Measurements from ENCODE around the gene RASA4.
"Not testable (repeated sequence)": the region's sequence is repeated elsewhere in the genome, so short reads cannot be mapped to it uniquely, and the experiment has no call there.

The RASA4 gene

GRCh38 chr7:102602317-102602716 is 14.2 kb downstream of the RASA4 start:
- H3K36me3 ChIP-seq (ENCODE audit: insufficient read depth, low read length); H3K9me2 ChIP-seq (ENCODE audit: low read depth, low read length); H3K9ac ChIP-seq (ENCODE audit: low read length); H3K9me3 ChIP-seq (ENCODE audit: low read length); H3K27me3 ChIP-seq (ENCODE audit: insufficient read depth, low read length); H4K20me1 ChIP-seq (ENCODE audit: insufficient read depth, low read length); H3K79me2 ChIP-seq (ENCODE audit: insufficient read depth, low read length); H3K4me3 ChIP-seq (ENCODE audit: low read depth, low read length, poor library complexity, severe bottlenecking); H3K4me2 ChIP-seq (ENCODE audit: low read length); H3K4me1 ChIP-seq (ENCODE audit: insufficient read depth, low read length, severe bottlenecking); H2AFZ ChIP-seq (ENCODE audit: low read length); H3K27ac ChIP-seq (ENCODE audit: low read depth, low read length, poor library complexity, severe bottlenecking); H3F3A ChIP-seq (ENCODE audit: insufficient read depth, low read length): not testable (repeated sequence)

GRCh38 chr7:102599699-102600098 is 16.9 kb downstream of the RASA4 start:
- H3K9me2 ChIP-seq (ENCODE audit: low read depth, low read length); H3F3A ChIP-seq (ENCODE audit: insufficient read depth, low read length); H4K20me1 ChIP-seq (ENCODE audit: insufficient read depth, low read length); H3K4me3 ChIP-seq (ENCODE audit: low read depth, low read length, poor library complexity, severe bottlenecking); H3K9ac ChIP-seq (ENCODE audit: low read length); H2AFZ ChIP-seq (ENCODE audit: low read length); H3K27ac ChIP-seq (ENCODE audit: low read depth, low read length, poor library complexity, severe bottlenecking); H3K79me2 ChIP-seq (ENCODE audit: insufficient read depth, low read length); H3K36me3 ChIP-seq (ENCODE audit: insufficient read depth, low read length); H3K9me3 ChIP-seq (ENCODE audit: low read length); H3K27me3 ChIP-seq (ENCODE audit: insufficient read depth, low read length); H3K4me2 ChIP-seq (ENCODE audit: low read length); H3K4me1 ChIP-seq (ENCODE audit: insufficient read depth, low read length, severe bottlenecking): not testable (repeated sequence)

- H3K4me1 ChIP-seq (ENCODE audit: insufficient read depth, low read length, severe bottlenecking); H3F3A ChIP-seq (ENCODE audit: insufficient read depth, low read length); H3K36me3 ChIP-seq (ENCODE audit: insufficient read depth, low read length); H3K27me3 ChIP-seq (ENCODE audit: insufficient read depth, low read length); H3K9me3 ChIP-seq (ENCODE audit: low read length); H3K9ac ChIP-seq (ENCODE audit: low read length); H4K20me1 ChIP-seq (ENCODE audit: insufficient read depth, low read length); H3K4me2 ChIP-seq (ENCODE audit: low read length); H2AFZ ChIP-seq (ENCODE audit: low read length); H3K27ac ChIP-seq (ENCODE audit: low read depth, low read length, poor library complexity, severe bottlenecking); H3K9me2 ChIP-seq (ENCODE audit: low read depth, low read length); H3K79me2 ChIP-seq (ENCODE audit: insufficient read depth, low read length); H3K4me3 ChIP-seq (ENCODE audit: low read depth, low read length, poor library complexity, severe bottlenecking): not testable (repeated sequence)
Observed at GRCh38 chr7:102596036-102596435, 20.5 kb downstream of the RASA4 start.

GRCh38 chr7:102593637-102594334 is 22.8 kb downstream of the RASA4 start:
- not testable (repeated sequence) for H4K20me1 ChIP-seq (ENCODE audit: insufficient read depth, low read length); H3K27ac ChIP-seq (ENCODE audit: low read depth, low read length, poor library complexity, severe bottlenecking); H3K9ac ChIP-seq (ENCODE audit: low read length); H3F3A ChIP-seq (ENCODE audit: insufficient read depth, low read length); H2AFZ ChIP-seq (ENCODE audit: low read length); H3K4me2 ChIP-seq (ENCODE audit: low read length); H3K9me3 ChIP-seq (ENCODE audit: low read length); H3K27me3 ChIP-seq (ENCODE audit: insufficient read depth, low read length); H3K79me2 ChIP-seq (ENCODE audit: insufficient read depth, low read length); H3K4me1 ChIP-seq (ENCODE audit: insufficient read depth, low read length, severe bottlenecking); H3K36me3 ChIP-seq (ENCODE audit: insufficient read depth, low read length); H3K4me3 ChIP-seq (ENCODE audit: low read depth, low read length, poor library complexity, severe bottlenecking); H3K9me2 ChIP-seq (ENCODE audit: low read depth, low read length)

- not testable (repeated sequence) for H4K20me1 ChIP-seq (ENCODE audit: insufficient read depth, low read length); H3K9ac ChIP-seq (ENCODE audit: low read length); H3K27me3 ChIP-seq (ENCODE audit: insufficient read depth, low read length); H3K4me1 ChIP-seq (ENCODE audit: insufficient read depth, low read length, severe bottlenecking); H3F3A ChIP-seq (ENCODE audit: insufficient read depth, low read length); H3K9me2 ChIP-seq (ENCODE audit: low read depth, low read length); H3K4me3 ChIP-seq (ENCODE audit: low read depth, low read length, poor library complexity, severe bottlenecking); H3K9me3 ChIP-seq (ENCODE audit: low read length); H3K36me3 ChIP-seq (ENCODE audit: insufficient read depth, low read length); H2AFZ ChIP-seq (ENCODE audit: low read length); H3K79me2 ChIP-seq (ENCODE audit: insufficient read depth, low read length); H3K27ac ChIP-seq (ENCODE audit: low read depth, low read length, poor library complexity, severe bottlenecking); H3K4me2 ChIP-seq (ENCODE audit: low read length)
Observed at GRCh38 chr7:102592477-102593019, 24.0 kb downstream of the RASA4 start.

- not testable (repeated sequence) for H3K4me3 ChIP-seq (ENCODE audit: low read depth, low read length, poor library complexity, severe bottlenecking); H4K20me1 ChIP-seq (ENCODE audit: insufficient read depth, low read length); H3K27me3 ChIP-seq (ENCODE audit: insufficient read depth, low read length); H3K4me1 ChIP-seq (ENCODE audit: insufficient read depth, low read length, severe bottlenecking); H3K36me3 ChIP-seq (ENCODE audit: insufficient read depth, low read length); H3K9me3 ChIP-seq (ENCODE audit: low read length); H3K9ac ChIP-seq (ENCODE audit: low read length); H3K79me2 ChIP-seq (ENCODE audit: insufficient read depth, low read length); H3K27ac ChIP-seq (ENCODE audit: low read depth, low read length, poor library complexity, severe bottlenecking); H3K9me2 ChIP-seq (ENCODE audit: low read depth, low read length); H3F3A ChIP-seq (ENCODE audit: insufficient read depth, low read length); H3K4me2 ChIP-seq (ENCODE audit: low read length); H2AFZ ChIP-seq (ENCODE audit: low read length)
Observed at GRCh38 chr7:102589857-102590256, 26.7 kb downstream of the RASA4 start.

- not testable (repeated sequence) for H3K9me3 ChIP-seq (ENCODE audit: low read length); H3F3A ChIP-seq (ENCODE audit: insufficient read depth, low read length); H3K4me1 ChIP-seq (ENCODE audit: insufficient read depth, low read length, severe bottlenecking); H3K79me2 ChIP-seq (ENCODE audit: insufficient read depth, low read length); H3K9ac ChIP-seq (ENCODE audit: low read length); H3K4me3 ChIP-seq (ENCODE audit: low read depth, low read length, poor library complexity, severe bottlenecking); H3K27me3 ChIP-seq (ENCODE audit: insufficient read depth, low read length); H2AFZ ChIP-seq (ENCODE audit: low read length); H3K36me3 ChIP-seq (ENCODE audit: insufficient read depth, low read length); H3K27ac ChIP-seq (ENCODE audit: low read depth, low read length, poor library complexity, severe bottlenecking); H4K20me1 ChIP-seq (ENCODE audit: insufficient read depth, low read length); H3K4me2 ChIP-seq (ENCODE audit: low read length); H3K9me2 ChIP-seq (ENCODE audit: low read depth, low read length)
Observed at GRCh38 chr7:102583495-102583894, 33.1 kb downstream of the RASA4 start.

GRCh38 chr7:102581722-102582121 is 34.8 kb downstream of the RASA4 start:
- H3K9me3 ChIP-seq (ENCODE audit: low read length); H3K27ac ChIP-seq (ENCODE audit: low read depth, low read length, poor library complexity, severe bottlenecking); H3F3A ChIP-seq (ENCODE audit: insufficient read depth, low read length); H3K9me2 ChIP-seq (ENCODE audit: low read depth, low read length); H3K4me1 ChIP-seq (ENCODE audit: insufficient read depth, low read length, severe bottlenecking); H3K36me3 ChIP-seq (ENCODE audit: insufficient read depth, low read length); H2AFZ ChIP-seq (ENCODE audit: low read length); H3K4me2 ChIP-seq (ENCODE audit: low read length); H3K9ac ChIP-seq (ENCODE audit: low read length); H3K79me2 ChIP-seq (ENCODE audit: insufficient read depth, low read length); H3K27me3 ChIP-seq (ENCODE audit: insufficient read depth, low read length); H4K20me1 ChIP-seq (ENCODE audit: insufficient read depth, low read length); H3K4me3 ChIP-seq (ENCODE audit: low read depth, low read length, poor library complexity, severe bottlenecking): not testable (repeated sequence)

Data from OCI-LY1 (cell line).